ENCODE data around the gene APOL4.

APOL4 gene

DNA sequence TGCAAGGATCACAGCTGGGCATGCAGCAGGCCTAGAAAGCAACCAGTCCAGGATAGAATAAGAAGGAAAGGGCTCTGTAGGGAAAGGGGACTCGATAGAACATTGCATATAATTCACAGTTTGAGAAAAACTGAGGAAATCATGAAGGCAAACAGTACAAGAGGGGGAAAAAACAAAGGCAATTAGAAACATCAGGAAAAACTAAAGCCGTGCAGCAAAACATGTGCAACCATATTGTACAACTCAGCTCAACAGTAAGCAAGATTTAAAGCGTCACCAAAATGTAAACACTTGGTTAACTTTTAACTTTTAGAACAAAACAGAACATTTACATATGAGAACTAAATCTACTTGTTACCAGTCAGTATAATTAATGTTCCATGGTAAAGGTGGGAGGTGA, 49.5 kb downstream of the APOL4 start:
- TF ChIP-seq, protein P1, sequence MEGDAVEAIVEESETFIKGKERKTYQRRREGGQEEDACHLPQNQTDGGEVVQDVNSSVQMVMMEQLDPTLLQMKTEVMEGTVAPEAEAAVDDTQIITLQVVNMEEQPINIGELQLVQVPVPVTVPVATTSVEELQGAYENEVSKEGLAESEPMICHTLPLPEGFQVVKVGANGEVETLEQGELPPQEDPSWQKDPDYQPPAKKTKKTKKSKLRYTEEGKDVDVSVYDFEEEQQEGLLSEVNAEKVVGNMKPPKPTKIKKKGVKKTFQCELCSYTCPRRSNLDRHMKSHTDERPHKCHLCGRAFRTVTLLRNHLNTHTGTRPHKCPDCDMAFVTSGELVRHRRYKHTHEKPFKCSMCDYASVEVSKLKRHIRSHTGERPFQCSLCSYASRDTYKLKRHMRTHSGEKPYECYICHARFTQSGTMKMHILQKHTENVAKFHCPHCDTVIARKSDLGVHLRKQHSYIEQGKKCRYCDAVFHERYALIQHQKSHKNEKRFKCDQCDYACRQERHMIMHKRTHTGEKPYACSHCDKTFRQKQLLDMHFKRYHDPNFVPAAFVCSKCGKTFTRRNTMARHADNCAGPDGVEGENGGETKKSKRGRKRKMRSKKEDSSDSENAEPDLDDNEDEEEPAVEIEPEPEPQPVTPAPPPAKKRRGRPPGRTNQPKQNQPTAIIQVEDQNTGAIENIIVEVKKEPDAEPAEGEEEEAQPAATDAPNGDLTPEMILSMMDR (IDR thresholded peaks at IDR 0.05; ENCODE audit: low read depth, low read length, missing control alignments), result no peak
- DNase-seq (ENCODE audit: extremely low read depth, low read depth), result no peak

DNA sequence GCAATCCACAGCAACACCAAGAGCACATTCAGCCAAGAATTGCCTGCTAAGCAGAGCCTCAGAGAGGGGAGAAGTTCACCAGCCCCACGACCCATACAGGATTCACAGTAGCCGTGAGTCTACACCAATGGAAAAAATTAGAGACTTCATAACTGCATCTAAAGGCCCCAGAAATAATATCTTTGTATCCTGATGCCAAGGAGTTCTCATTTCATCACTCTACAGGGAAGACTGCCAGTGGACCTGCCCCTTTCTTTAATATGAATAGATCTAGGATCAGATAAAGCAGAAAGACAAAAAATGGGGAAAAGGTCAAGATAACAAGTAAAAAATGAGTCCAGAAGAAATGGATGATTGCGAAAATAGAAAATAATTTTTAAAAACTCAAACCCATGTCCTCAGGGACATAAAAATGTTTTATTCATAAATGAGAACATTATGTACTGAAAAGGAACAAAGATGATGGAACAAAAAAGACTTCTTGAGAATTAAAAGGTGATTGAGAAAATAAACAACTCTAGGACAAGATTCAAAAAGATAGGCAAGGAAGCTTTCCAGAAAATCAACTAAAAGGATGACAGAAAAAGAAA, 50.5 kb downstream of the APOL4 start:
- no peak for DNase-seq (ENCODE audit: extremely low read depth, low read depth)
- TF ChIP-seq, protein P1 (IDR thresholded peaks at IDR 0.05; ENCODE audit: low read depth, low read length, missing control alignments), result no peak
- no peak overlapping the region for H3K4me3 ChIP-seq (replicated peaks; ENCODE audit: low read depth, low read length)

More for the DNA sequence above, 49.5 kb downstream of the APOL4 start:
- H3K4me3 ChIP-seq (replicated peaks; ENCODE audit: low read depth, low read length), result no peak overlapping the region

DNA sequence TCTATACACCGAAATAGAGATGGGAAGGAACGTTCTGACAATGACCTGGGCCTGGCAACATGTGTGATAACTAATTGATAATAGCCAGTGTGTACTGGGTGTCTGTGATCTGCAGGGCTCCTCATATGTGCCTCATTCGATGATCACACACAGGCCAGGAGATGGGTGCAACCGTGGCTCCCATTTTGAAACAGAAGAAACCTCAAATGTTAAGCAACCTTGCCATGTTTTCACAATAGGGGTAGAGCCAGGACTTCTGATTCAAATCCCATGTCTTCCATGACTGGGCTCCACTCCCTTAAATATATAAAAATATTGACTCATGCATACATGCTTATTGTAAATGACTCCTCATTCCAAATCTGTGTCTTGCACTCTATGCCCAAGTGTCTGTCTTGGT, 52.2 kb downstream of the APOL4 start:
- H3K4me3 ChIP-seq (replicated peaks; ENCODE audit: low read depth, low read length), result no peak overlapping the region
- TF ChIP-seq, protein P1 (IDR thresholded peaks at IDR 0.05; ENCODE audit: low read depth, low read length, missing control alignments), result no peak
- no peak for DNase-seq (ENCODE audit: extremely low read depth, low read depth)

DNA sequence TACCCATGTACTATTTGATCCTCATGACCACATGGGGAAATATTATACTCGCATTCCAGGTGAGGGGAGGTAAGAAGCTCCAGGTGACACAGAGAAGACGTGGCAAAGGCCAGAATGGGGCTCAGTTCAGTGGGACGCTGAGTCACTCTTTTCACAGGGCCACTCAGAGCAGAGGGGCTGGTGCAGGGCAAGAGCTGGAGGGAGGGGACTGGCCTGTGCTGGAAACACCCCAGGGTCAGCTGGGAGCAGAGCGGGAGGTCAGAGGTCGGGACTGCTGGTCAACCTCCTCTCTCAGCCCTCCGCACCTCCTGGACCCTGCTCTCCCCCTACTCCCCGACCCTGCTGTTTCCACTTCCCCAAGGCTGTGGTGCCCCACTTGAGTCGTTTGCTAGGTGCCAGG, 53.2 kb downstream of the APOL4 start:
- TF ChIP-seq, protein P1 (IDR thresholded peaks at IDR 0.05; ENCODE audit: low read depth, low read length, missing control alignments), result no peak
- no peak for DNase-seq (ENCODE audit: extremely low read depth, low read depth)
- no peak overlapping the region for H3K4me3 ChIP-seq (replicated peaks; ENCODE audit: low read depth, low read length)

DNA sequence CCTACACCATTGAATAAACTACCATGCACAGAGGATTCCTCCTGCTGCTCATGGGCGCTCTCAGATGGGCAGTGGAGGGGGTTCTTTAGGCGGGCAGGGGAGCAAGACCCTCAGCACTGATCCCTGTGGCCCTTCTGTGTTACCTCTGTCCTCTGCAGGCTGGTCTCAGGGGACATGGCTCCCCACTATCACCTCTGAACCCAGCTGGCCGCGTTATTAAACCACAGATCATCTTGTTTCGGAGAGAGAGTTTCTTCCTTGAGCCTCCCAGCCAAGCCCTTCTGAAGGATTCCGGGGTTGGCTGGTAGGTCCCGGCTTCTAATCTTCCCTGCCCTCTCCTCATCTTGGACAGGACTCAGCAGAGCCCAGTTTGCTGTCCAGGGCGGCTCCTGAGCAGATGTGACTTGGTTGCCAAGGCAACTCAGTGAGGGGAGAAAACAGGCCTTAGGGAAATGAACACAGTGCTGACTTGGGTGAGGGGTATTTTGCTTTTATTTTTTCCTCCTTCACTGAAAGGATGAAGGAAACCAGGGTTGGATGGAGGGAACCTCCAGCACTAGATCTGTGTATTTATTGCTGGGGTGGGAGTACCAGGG, 54.3 kb downstream of the APOL4 start:
- no peak overlapping the region for H3K4me3 ChIP-seq (replicated peaks; ENCODE audit: low read depth, low read length)
- DNase-seq (ENCODE audit: extremely low read depth, low read depth), result no peak
- TF ChIP-seq, protein P1 (IDR thresholded peaks at IDR 0.05; ENCODE audit: low read depth, low read length, missing control alignments), result no peak

DNA sequence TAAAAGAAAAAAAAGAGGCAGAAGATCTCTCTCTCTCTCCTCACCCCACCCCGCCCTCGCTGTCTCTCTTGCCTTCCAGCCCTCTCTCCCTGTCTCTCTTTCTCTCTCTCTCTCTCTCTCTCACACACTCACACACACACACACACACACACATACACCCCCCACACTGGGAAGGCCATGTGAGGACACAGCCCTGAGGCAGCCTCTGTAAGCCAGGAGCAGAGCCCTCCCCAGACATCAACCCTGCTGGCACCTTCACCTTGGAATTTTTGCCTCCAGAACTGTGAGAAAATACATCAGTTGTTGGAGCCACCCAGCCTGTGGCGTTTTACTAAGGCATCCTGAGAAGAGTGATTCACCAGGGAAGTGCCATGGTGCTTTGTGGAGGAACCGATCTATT, 55.7 kb downstream of the APOL4 start:
- no peak overlapping the region for H3K4me3 ChIP-seq (replicated peaks; ENCODE audit: low read depth, low read length)
- no peak for DNase-seq (ENCODE audit: extremely low read depth, low read depth)

More for the DNA sequence above, 55.7 kb downstream of the APOL4 start:
- TF ChIP-seq, protein P1 (IDR thresholded peaks at IDR 0.05; ENCODE audit: low read depth, low read length, missing control alignments), result no peak

All from HFF-Myc (cell line).